SK-N-SH (cell line): ENCODE results near the gene PRKCA. TPM values are rescaled to one million over a fixed set of nuclear protein-coding genes. Genes with fewer than 3 reads are reported as not detected.

ENCODE experiments used
- CTCF ChIA-PET: fragments of 300-600, 350-600 bp; formaldehyde crosslinking; extraction: SDS; loops from one replicate; lab custom pipeline; 2021; lab: Yijun Ruan, JAX
- POLR2A ChIA-PET: fragments of 350-600 bp; sonication (Branson Sonifier 250); formaldehyde crosslinking; extraction: SDS; loops from one replicate; lab custom pipeline; 2020; ENCODE audit warnings: antibody characterized with exemption, inconsistent platforms; lab: Yijun Ruan, JAX
- DNase-seq: peaks from one replicate; pipeline ENCODE4 v3.0.0; 2012
- H2AFZ ChIP-seq: fragments of 200-600 bp; sonication (generic); 2 replicates; pipeline ENCODE4 v1.8.1; 2016; ENCODE audit warnings: antibody characterized with exemption, mild to moderate bottlenecking, low read depth
- H3F3A ChIP-seq: fragments of 200-600 bp; sonication (generic); replicated peaks from 2 replicates; pipeline ENCODE3; 2016; ENCODE audit warnings: antibody characterized with exemption, mild to moderate bottlenecking; ENCODE audit not compliant: insufficient read depth
- H3K27ac ChIP-seq, 2 experiments: fragments of 200-500 bp in 1 of 2; fragments of 200-600 bp in 1 of 2; sonication (Bioruptor generic) in 1 of 2; sonication (generic), shearing (Covaris generic) in 1 of 2; 2 replicates each; pipeline versions ENCODE4 v1.5.1 to v1.6.1; 2014 to 2016; ENCODE audit warnings: low read depth in 2 of 2, inconsistent platforms in 1 of 2, low read length in 1 of 2, mild to moderate bottlenecking in 1 of 2, mixed read lengths in 1 of 2
- H3K27me3 ChIP-seq: fragments of 200-600 bp; sonication (generic), shearing (Covaris generic); 2 replicates; pipeline ENCODE4 v1.6.1; 2016; ENCODE audit warnings: mixed run types; ENCODE audit not compliant: insufficient read depth
- H3K36me3 ChIP-seq, 2 experiments: fragments of 200-500 bp in 1 of 2; fragments of 200-600 bp in 1 of 2; sonication (Bioruptor generic) in 1 of 2; sonication (generic) in 1 of 2; replicated peaks in 1 of 2; 2 replicates each; pipeline versions ENCODE3 to v1.5.1; 2014 to 2016; ENCODE audit warnings: low read length in 1 of 2, mild to moderate bottlenecking in 1 of 2; ENCODE audit not compliant: insufficient read depth in 2 of 2, control insufficient read depth in 1 of 2
- H3K4me1 ChIP-seq, 2 experiments: fragments of 200-500 bp in 1 of 2; fragments of 200-600 bp in 1 of 2; sonication (Bioruptor generic) in 1 of 2; sonication (generic), shearing (Covaris generic) in 1 of 2; 2 replicates each; pipeline versions ENCODE4 v1.5.1 to v1.6.1; 2014 to 2016; ENCODE audit warnings: low read depth in 1 of 2, low read length in 1 of 2, mixed run types in 1 of 2; ENCODE audit not compliant: insufficient read depth in 2 of 2, control insufficient read depth in 1 of 2
- H3K4me2 ChIP-seq: fragments of 200-600 bp; sonication (generic), shearing (Covaris generic); 2 replicates; pipeline ENCODE4 v1.6.1; 2017; ENCODE audit warnings: mixed run types
- H3K4me3 ChIP-seq, 2 experiments: fragments of 200-500 bp in 1 of 2; fragments of 200-600 bp in 1 of 2; sonication (Bioruptor generic) in 1 of 2; sonication (generic), shearing (Covaris generic) in 1 of 2; 2 replicates each; pipeline versions ENCODE4 v1.5.1 to v1.8.1; 2014 to 2016; ENCODE audit warnings: low read depth in 2 of 2, inconsistent platforms in 1 of 2, low read length in 1 of 2, mild to moderate bottlenecking in 1 of 2, mixed read lengths in 1 of 2, moderate library complexity in 1 of 2
- H3K79me2 ChIP-seq: fragments of 200-600 bp; sonication (generic); 2 replicates; pipeline ENCODE4 v1.8.1; 2017; ENCODE audit warnings: mild to moderate bottlenecking; ENCODE audit not compliant: insufficient read depth
- H3K9ac ChIP-seq: fragments of 200-600 bp; sonication (generic); 2 replicates; pipeline ENCODE4 v1.6.1; 2017; ENCODE audit warnings: mixed run types
- H3K9me2 ChIP-seq: fragments of 200-600 bp; sonication (generic); 2 replicates; pipeline ENCODE4 v1.6.1; 2017; ENCODE audit warnings: mixed run types
- H3K9me3 ChIP-seq: fragments of 200-600 bp; sonication (generic); 2 replicates; pipeline ENCODE4 v1.6.1; 2017; ENCODE audit warnings: mixed run types, mild to moderate bottlenecking, moderate library complexity
- H4K20me1 ChIP-seq: fragments of 200-600 bp; sonication (generic); 2 replicates; pipeline ENCODE4 v1.6.1; 2017; ENCODE audit warnings: mild to moderate bottlenecking, mixed run types; ENCODE audit not compliant: insufficient read depth
- CTCF ChIP-seq: fragments of 200-600 bp; sonication (generic); IDR thresholded peaks from 2 replicates; pipeline ENCODE4 v1.6.1; 2017; ENCODE audit warnings: antibody characterized with exemption, mild to moderate bottlenecking, moderate library complexity
- GABPA ChIP-seq: IDR thresholded peaks from 2 replicates; pipeline ENCODE4 v1.4.0; 2012; ENCODE audit warnings: low read depth, mild to moderate bottlenecking
- NRF1 ChIP-seq: IDR thresholded peaks from 2 replicates; pipeline ENCODE4 v1.6.1; 2012; ENCODE audit warnings: low read depth, mild to moderate bottlenecking, low read length
- POLR2AphosphoS5 ChIP-seq: IDR thresholded peaks from 2 replicates; pipeline ENCODE4 v1.6.1; 2012; ENCODE audit warnings: low read depth, low read length
- RAD21 ChIP-seq: IDR thresholded peaks from 2 replicates; pipeline ENCODE4 v1.6.1; 2012; ENCODE audit warnings: mild to moderate bottlenecking, low read length
- REST ChIP-seq: IDR thresholded peaks from 2 replicates; pipeline ENCODE4 v1.6.1; 2012; ENCODE audit warnings: mild to moderate bottlenecking, low read depth, low read length, moderate library complexity
- SIN3A ChIP-seq: IDR thresholded peaks from 2 replicates; pipeline ENCODE4 v1.6.1; 2012; ENCODE audit warnings: low read depth, mild to moderate bottlenecking, low read length, moderate library complexity, borderline replicate concordance
- SMC3 ChIP-seq: IDR thresholded peaks from 2 replicates; pipeline ENCODE4 v1.6.1; 2012; ENCODE audit warnings: low read depth, low read length, improper control_type of control experiment
- TEAD4 ChIP-seq: IDR thresholded peaks from 2 replicates; pipeline ENCODE4 v1.4.0; 2012; ENCODE audit warnings: mild to moderate bottlenecking, borderline replicate concordance; ENCODE audit not compliant: insufficient read depth
- WGBS: methylation state at CpG from one replicate; pipeline ENCODE4 v1.1.6; 2017; ENCODE audit warnings: low lambda C conversion rate; 5-methylcytosine and 5-hydroxymethylcytosine counted together
- polyA plus RNA-seq, 3 experiments: library from polyadenylated mRNA; depleted of rRNA; stranded (reverse); fragments of >200 nt; gene quantifications; 2 replicates each; pipeline ENCODE4 v1.2.3, GENCODE V29; 2012

The PRKCA gene
- polyA plus RNA-seq, 1 of the 3 experiments (the other 2 are of a cell fraction) = 108 TPM

DNA sequence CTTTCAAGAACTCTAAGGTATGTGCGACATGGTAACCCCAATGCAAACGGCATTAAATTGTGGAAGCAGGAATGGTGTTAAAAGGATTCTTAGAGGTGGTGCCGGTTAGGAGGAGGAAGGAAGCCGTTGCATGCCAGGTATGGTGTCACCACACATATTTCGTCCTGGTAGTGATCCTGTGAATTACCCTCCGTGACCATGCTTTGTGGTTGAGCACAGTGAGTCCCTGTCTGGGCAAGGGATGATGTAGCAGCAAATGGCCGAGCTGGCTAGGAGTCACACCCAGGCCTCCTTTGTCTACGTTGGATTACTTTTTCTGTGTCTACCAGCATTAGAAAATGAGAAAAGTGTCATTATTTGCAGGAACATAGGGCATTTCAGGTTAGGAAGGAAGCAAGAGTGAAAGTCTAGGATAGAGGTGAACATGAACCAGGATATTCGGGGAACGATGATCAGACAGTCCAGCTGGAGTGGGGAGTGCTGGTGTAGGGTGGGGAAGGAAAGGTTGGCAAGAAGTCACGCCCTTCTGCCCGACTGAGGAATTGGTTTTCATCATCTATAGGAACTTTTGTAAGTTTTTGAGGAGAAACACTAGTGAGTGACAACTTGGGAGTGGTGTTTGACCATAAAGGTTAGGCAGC lies 123.5 kb downstream of the PRKCA start:
- TF ChIP-seq REST (no peak), RAD21 (no peak), CTCF (no peak), SIN3A (no peak), GABPA (no peak)
- H3K9me2 ChIP-seq = no peaks in the 10 kb centered on the region
- no peak overlapping the region for H3K9ac ChIP-seq
- H3K4me3 ChIP-seq = no peak overlapping the region
- H3K36me3 ChIP-seq = peaks cover 0 to 17% of the 10 kb centered on the region in 2 experiments
- ChIA-PET POLR2A (no interaction called here), CTCF (interaction anchor here (0.7 to 1.6 kb wide), 3 partner anchors 10 to 119 kb away, joined by 3 read pairs; no protein-coding TSS in a partner anchor)
- no peak for DNase-seq
- H3K4me1 ChIP-seq = peaks cover 12 to 41% of the 10 kb centered on the region in 2 experiments
- H3F3A ChIP-seq = peaks cover 59% of the 10 kb centered on the region
- no peak overlapping the region; a peak in 1 of 4 replicates for H3K27ac ChIP-seq
- H3K9me3 ChIP-seq = no peaks in the 10 kb centered on the region
- no peak overlapping the region for H2AFZ ChIP-seq
- 97% methylated on average over 12 of the region's 12 CpGs for WGBS
- no peak overlapping the region for H3K4me2 ChIP-seq
- peaks cover 16% of the 10 kb centered on the region; the same call in 1 of the 2 replicates for H4K20me1 ChIP-seq
- H3K79me2 ChIP-seq = peaks cover 100% of the 10 kb centered on the region
- no peaks in the 10 kb centered on the region for H3K27me3 ChIP-seq

- H3K79me2 ChIP-seq = peaks cover 100% of the 10 kb centered on the region
- no peak overlapping the region for H3K27ac ChIP-seq
- H3K4me1 ChIP-seq = peaks cover 17 to 47% of the 10 kb centered on the region in 2 experiments
- H2AFZ ChIP-seq = no peak overlapping the region
- TF ChIP-seq RAD21 = peak; percentile 44
- TF ChIP-seq TEAD4 = no peak
- TF ChIP-seq CTCF = peak; percentile 45
- no peak for TF ChIP-seq POLR2AphosphoS5
- TF ChIP-seq SMC3 = peak; percentile 26; the same call in 1 of the 2 replicates
- no peak for TF ChIP-seq NRF1
- H3K9ac ChIP-seq = no peak overlapping the region
- H3K27me3 ChIP-seq = no peaks in the 10 kb centered on the region
- H3K4me2 ChIP-seq = no peak overlapping the region
- H3K9me3 ChIP-seq = no peaks in the 10 kb centered on the region
- WGBS = 90% methylated on average over 6 of the region's 6 CpGs
- H3K4me3 ChIP-seq = no peak overlapping the region
- CTCF ChIA-PET = interaction anchor here (0.7 to 1.6 kb wide), 5 partner anchors 10 to 120 kb away, joined by 3 read pairs; no protein-coding TSS in a partner anchor
- POLR2A ChIA-PET = no interaction called here
- no peaks in the 10 kb centered on the region for H3K9me2 ChIP-seq
- DNase-seq = no peak
- peaks cover 0 to 17% of the 10 kb centered on the region in 2 experiments for H3K36me3 ChIP-seq
- H4K20me1 ChIP-seq = peaks cover 16% of the 10 kb centered on the region; the same call in 1 of the 2 replicates
- H3F3A ChIP-seq = peaks cover 59% of the 10 kb centered on the region
These were observed 124.1 kb downstream of the PRKCA start for GRCh38 chr17:66426397-66427033.
